Measurements from ENCODE around the gene FAM167B. TPM values are rescaled to one million over a fixed set of nuclear protein-coding genes. Genes with fewer than 3 reads are reported as not detected.

Gene FAM167B
- total RNA-seq, 3 donors from 2014 or later (not counting 1 experiment from before 2014, with no cell fraction given), result 0.54 to 1.3 (median 0.80) TPM

DNA sequence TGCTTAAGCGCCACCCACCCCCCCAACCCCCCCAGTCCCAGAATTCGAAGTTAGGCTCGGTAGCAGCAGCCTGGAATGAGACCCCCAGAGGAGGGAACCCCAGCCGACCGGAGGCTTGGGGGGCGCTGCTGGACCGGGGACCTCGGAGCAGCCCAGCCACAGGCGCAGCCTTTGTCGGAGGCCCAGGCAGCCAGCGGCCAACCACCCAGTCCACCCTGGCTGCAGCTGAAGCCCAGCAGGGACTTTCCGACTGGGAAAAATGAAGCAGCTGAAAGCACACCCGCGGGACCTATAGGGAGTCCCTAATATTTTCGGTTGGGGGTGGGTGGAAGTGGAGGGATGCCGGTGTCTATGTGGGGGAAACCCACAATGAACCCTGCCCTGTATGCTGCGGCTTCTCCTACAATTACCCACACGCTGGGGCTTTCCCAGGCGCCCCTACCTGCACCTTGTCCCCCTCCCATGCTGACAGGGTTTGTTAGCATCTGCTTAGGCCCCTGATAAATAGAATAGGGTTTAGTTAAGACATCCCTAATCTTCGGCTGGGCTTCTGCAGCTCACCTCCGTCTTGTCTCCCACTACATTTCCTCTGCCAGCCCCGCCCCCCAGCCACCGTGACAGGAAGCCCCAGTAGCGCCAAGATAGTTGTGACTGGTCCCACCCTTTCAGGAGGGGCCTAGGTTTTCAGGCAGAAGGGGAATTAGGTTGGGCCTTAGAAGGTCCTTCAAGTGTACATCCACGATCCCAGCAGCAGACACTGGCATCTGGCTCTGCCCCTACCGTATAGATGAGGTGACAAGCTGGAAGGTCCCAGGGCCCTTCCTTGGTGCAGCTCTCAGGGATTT, 45.8 kb upstream of the FAM167B start:
- peak overlapping the region; percentile 95 for H3K4me3 Mint-ChIP-seq
- ATAC-seq (peak; percentile 56 to 74 (median 70)), DNase-seq (peak; percentile 75 to 89)
- no peaks in the 10 kb centered on the region for H3K27me3 Mint-ChIP-seq (ENCODE audit: low read depth in 2 of 2)
- WGBS (ENCODE audit: insufficient coverage), result under 1% methylated on average over 23 of the region's 26 CpGs
- peaks cover 52 to 69% of the 10 kb centered on the region in 2 donors for H3K4me1 Mint-ChIP-seq
- no peaks in the 10 kb centered on the region for H3K9me3 ChIP-seq (ENCODE audit: control insufficient read depth, insufficient read depth, low read length)
- H3K36me3 Mint-ChIP-seq, result no peaks in the 10 kb centered on the region
- peak overlapping the region; percentile 71 for H3K4me3 ChIP-seq (ENCODE audit: low read length)
- peak overlapping the region; percentile 93 to 98 for H3K27ac Mint-ChIP-seq
- H3K9me3 Mint-ChIP-seq, result no peaks in the 10 kb centered on the region
- no peaks in the 10 kb centered on the region for H3K27me3 ChIP-seq (ENCODE audit: control insufficient read depth, insufficient read depth, low read length)
- TF ChIP-seq, protein P1, sequence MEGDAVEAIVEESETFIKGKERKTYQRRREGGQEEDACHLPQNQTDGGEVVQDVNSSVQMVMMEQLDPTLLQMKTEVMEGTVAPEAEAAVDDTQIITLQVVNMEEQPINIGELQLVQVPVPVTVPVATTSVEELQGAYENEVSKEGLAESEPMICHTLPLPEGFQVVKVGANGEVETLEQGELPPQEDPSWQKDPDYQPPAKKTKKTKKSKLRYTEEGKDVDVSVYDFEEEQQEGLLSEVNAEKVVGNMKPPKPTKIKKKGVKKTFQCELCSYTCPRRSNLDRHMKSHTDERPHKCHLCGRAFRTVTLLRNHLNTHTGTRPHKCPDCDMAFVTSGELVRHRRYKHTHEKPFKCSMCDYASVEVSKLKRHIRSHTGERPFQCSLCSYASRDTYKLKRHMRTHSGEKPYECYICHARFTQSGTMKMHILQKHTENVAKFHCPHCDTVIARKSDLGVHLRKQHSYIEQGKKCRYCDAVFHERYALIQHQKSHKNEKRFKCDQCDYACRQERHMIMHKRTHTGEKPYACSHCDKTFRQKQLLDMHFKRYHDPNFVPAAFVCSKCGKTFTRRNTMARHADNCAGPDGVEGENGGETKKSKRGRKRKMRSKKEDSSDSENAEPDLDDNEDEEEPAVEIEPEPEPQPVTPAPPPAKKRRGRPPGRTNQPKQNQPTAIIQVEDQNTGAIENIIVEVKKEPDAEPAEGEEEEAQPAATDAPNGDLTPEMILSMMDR (IDR thresholded peaks at IDR 0.05), result no peak
- H3K36me3 ChIP-seq (ENCODE audit: control insufficient read depth, insufficient read depth, low read length), result peaks cover 16% of the 10 kb centered on the region
- H3K27ac ChIP-seq (ENCODE audit: low read length), result peak overlapping the region; percentile 93
- H3K4me1 ChIP-seq (ENCODE audit: control insufficient read depth, insufficient read depth, low read length), result peaks cover 69% of the 10 kb centered on the region
- intact Hi-C loops (cut with micrococcal nuclease), result loop anchor here (1.0 to 5.0 kb wide), 4 partner anchors 21 to 211 kb away; partner anchors contain the start of genes EIF3I, TMEM234, TMEM39B and TXLNA

DNA sequence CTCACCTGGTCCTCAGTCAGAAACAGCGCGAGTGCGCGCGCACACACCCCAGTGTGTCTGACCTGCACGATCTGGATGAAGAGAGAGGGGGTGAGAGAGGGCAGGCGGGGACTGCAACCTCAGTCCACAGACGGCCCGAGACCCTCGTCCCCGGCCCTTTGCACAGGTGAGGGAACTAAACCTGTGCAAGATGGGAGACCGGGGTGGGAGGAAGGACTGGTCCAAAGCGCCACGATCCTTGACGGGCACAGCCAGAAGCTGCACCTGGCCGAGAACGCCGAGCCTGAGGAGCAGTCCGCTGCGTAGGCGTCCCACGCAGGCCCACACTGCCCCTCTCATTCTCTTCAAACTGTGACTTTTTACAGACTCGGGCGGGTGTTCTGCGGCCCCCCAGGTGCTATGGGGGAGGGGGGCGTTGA, 42.1 kb upstream of the FAM167B start:
- ATAC-seq, result no peak
- intact Hi-C loops (cut with micrococcal nuclease), result loop anchor here (5.0 kb wide), 1 partner anchor 207 kb away; no protein-coding TSS in a partner anchor
- Histone ChIP-seq H3K4me1 (ENCODE audit: control insufficient read depth, insufficient read depth, low read length) (peaks cover 59% of the 10 kb centered on the region), H3K4me3 (ENCODE audit: low read length) (peak overlapping the region; percentile 64), H3K36me3 (ENCODE audit: control insufficient read depth, insufficient read depth, low read length) (peaks cover 9% of the 10 kb centered on the region), H3K9me3 (ENCODE audit: control insufficient read depth, insufficient read depth, low read length) (no peaks in the 10 kb centered on the region), H3K27me3 (ENCODE audit: control insufficient read depth, insufficient read depth, low read length) (no peaks in the 10 kb centered on the region), H3K27ac (ENCODE audit: low read length) (peak overlapping the region; percentile 50)
- Mint-ChIP-seq H3K36me3 (no peaks in the 10 kb centered on the region), H3K9me3 (no peaks in the 10 kb centered on the region), H3K4me3 (peak overlapping the region; percentile 85), H3K27me3 (ENCODE audit: low read depth in 2 of 2) (no peaks in the 10 kb centered on the region), H3K27ac (peak overlapping the region; percentile 93 to 98), H3K4me1 (peaks cover 37 to 52% of the 10 kb centered on the region in 2 donors)
- DNase-seq, result no peak
- TF ChIP-seq, protein P1 (IDR thresholded peaks at IDR 0.05), result no peak
- 80% methylated on average over 26 of the region's 26 CpGs for whole genome bisulfite sequencing (ENCODE audit: insufficient coverage)

DNA sequence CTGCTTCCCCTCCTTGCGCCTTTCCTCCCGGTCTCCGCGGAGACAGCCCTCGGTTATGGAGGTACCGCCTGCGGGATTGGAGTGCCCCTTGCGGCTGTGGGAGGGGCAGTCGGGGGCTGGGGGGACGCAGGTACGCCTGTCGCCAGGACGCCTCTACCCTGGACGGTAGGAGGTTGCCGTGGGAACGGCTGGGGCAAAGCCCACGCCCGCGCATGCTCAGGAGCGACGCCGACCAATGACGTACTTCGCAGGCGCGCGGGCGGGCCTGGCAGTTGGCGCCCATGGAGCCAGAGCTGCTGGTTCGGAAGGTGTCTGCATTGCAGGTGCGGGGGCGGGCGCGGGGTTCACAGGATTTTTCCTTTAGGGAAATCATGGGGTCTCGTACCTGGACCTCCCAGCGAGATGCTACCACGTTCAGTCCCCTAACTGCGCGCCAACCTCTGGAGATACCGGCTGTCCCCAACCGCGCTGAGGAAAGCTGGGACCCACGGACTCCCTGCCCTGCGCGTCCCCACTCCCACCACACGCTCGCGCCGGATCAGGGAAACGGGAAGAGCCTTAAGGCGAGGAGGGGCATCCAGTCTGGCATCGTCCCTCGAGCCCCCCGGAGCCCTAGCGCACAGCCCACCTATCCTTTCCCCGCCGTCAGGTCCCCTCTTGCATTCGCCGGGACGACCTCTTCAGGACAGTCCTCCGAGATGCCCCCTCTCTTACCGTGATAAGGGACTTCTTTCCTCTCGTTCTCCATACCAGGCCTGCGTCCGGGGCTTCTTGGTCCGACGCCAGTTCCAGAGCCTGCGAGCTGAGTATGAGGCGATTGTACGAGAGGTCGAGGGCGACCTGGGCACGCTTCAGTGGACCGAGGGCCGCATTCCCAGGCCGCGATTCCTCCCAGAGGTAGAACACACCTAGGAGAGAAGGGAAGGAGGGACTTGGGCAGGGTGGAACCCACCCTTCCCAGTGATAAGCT, 41.3 kb upstream of the FAM167B start, which contains the start of gene IQCC:
Gene IQCC (plus strand): TSS at position 271 of the 970 bp plus-strand sequence. CDS start 11 bp downstream, at position 282.
- peaks cover 51% of the 10 kb centered on the region for H3K4me1 ChIP-seq (ENCODE audit: control insufficient read depth, insufficient read depth, low read length)
- 5% methylated on average over 77 of the region's 77 CpGs for WGBS (ENCODE audit: insufficient coverage)
- intact Hi-C loops (cut with micrococcal nuclease), result no loop called here
- peak within 1 kb of the TSS; percentile 50 for H3K27ac ChIP-seq (ENCODE audit: low read length)
- peak; percentile 83 to 95 for DNase-seq
- H3K36me3 Mint-ChIP-seq, result no peaks in the 10 kb centered on the region
- H3K4me1 Mint-ChIP-seq, result peaks cover 32 to 45% of the 10 kb centered on the region in 2 donors
- H3K4me3 ChIP-seq (ENCODE audit: low read length), result peak within 1 kb of the TSS; percentile 64
- no peaks in the 10 kb centered on the region for H3K9me3 Mint-ChIP-seq
- H3K27me3 ChIP-seq (ENCODE audit: control insufficient read depth, insufficient read depth, low read length), result no peaks in the 10 kb centered on the region
- H3K9me3 ChIP-seq (ENCODE audit: control insufficient read depth, insufficient read depth, low read length), result no peaks in the 10 kb centered on the region
- TF ChIP-seq, protein P1 (IDR thresholded peaks at IDR 0.05), result no peak
- H3K27me3 Mint-ChIP-seq (ENCODE audit: low read depth in 2 of 2), result no peaks in the 10 kb centered on the region
- peak; percentile 66 to 78 (median 74) for ATAC-seq
- H3K27ac Mint-ChIP-seq, result peak within 1 kb of the TSS; percentile 93 to 98
- H3K36me3 ChIP-seq (ENCODE audit: control insufficient read depth, insufficient read depth, low read length), result peaks cover 9% of the 10 kb centered on the region
- H3K4me3 Mint-ChIP-seq, result peak within 1 kb of the TSS; percentile 85
